ENCODE measurements around the gene DCDC2B. TPM values are rescaled to one million over a fixed set of nuclear protein-coding genes. Genes with fewer than 3 reads are reported as not detected.

Gene DCDC2B
- total and polyA plus RNA-seq, 2 of the 13 experiments (the other 11 are each of a cell fraction or from before 2014, with no cell fraction given) = not detected

GRCh38 chr1:32201011-32201855 lies 7.7 kb upstream of the DCDC2B start (continued):
- TF ChIP-seq ZBTB40 (IDR thresholded peaks at IDR 0.05) = no peak
- TF ChIP-seq ZBTB40 (CRISPR knock-in tag; IDR thresholded peaks at IDR 0.05) = no peak
- TF ChIP-seq KDM4B (CRISPR knock-in tag; IDR thresholded peaks at IDR 0.05) = no peak
- peak; percentile 77 for TF ChIP-seq AGO1 (IDR thresholded peaks at IDR 0.05; ENCODE audit: low read depth, low read length, poor library complexity, severe bottlenecking)
- no peak for TF ChIP-seq BRD4 (CRISPR knock-in tag; IDR thresholded peaks at IDR 0.05)
- TF ChIP-seq, protein P1, sequence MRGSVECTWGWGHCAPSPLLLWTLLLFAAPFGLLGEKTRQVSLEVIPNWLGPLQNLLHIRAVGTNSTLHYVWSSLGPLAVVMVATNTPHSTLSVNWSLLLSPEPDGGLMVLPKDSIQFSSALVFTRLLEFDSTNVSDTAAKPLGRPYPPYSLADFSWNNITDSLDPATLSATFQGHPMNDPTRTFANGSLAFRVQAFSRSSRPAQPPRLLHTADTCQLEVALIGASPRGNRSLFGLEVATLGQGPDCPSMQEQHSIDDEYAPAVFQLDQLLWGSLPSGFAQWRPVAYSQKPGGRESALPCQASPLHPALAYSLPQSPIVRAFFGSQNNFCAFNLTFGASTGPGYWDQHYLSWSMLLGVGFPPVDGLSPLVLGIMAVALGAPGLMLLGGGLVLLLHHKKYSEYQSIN (CRISPR knock-in tag; IDR thresholded peaks at IDR 0.05; ENCODE audit: borderline replicate concordance) = no peak
- no peak for TF ChIP-seq NCOR1 (IDR thresholded peaks at IDR 0.05; ENCODE audit: borderline replicate concordance, low read length)
- TF ChIP-seq ATF1 (CRISPR knock-in tag; IDR thresholded peaks at IDR 0.05) = no peak
- TF ChIP-seq TP53 (CRISPR knock-in tag; conservative IDR thresholded peaks at IDR 0.05) = no peak
- no peak for TF ChIP-seq PAX8 (CRISPR knock-in tag; IDR thresholded peaks at IDR 0.05; ENCODE audit: borderline replicate concordance)
- no peak for TF ChIP-seq NR2F2 (IDR thresholded peaks at IDR 0.05; ENCODE audit: borderline replicate concordance, low read depth)
- TF ChIP-seq RAD21 (CRISPR knock-in tag; IDR thresholded peaks at IDR 0.05) = 0 out of 2 replicates have a peak, but pooled peaks have one; percentile 27
- no peak for TF ChIP-seq ZSCAN21 (CRISPR knock-in tag; IDR thresholded peaks at IDR 0.05; ENCODE audit: borderline replicate concordance)
